Stimulated activated naive CD8-positive, alpha-beta T cell treated with anti-CD3 and anti-CD28 coated beads, Interleukin-15, amount 100 ng/mL, for 72 hours (primary cell): Measurements from ENCODE around the gene ALKBH1.
A peak's percentile ranks its signal among the peaks of the same experiment; 100 is the strongest.
"Not testable (repeated sequence)": the region's sequence is repeated elsewhere in the genome, so short reads cannot be mapped to it uniquely, and the experiment has no call there.

Source experiments
- ATAC-seq: fragments of 150-1000 bp; cut with Tn5 transposase; 2 replicates; pipeline ENCODE4 v1.10.0; 2021; ENCODE audit warnings: mild to moderate bottlenecking, moderate library complexity
- DNase-seq, 2 donors: peaks; one replicate each; pipeline ENCODE4 v3.0.0; 2021 to 2022
- H3K27ac Mint-ChIP-seq, 2 donors: one replicate each; pipeline ENCODE4 v1.8.0; 2022; ENCODE audit warnings: mild to moderate bottlenecking in 2 of 2, mixed read lengths in 2 of 2, moderate library complexity in 2 of 2
- H3K27me3 Mint-ChIP-seq: one replicate; pipeline ENCODE4 v1.8.0; 2022; ENCODE audit warnings: mixed read lengths
- H3K4me1 Mint-ChIP-seq: one replicate; pipeline ENCODE4 v1.8.0; 2022; ENCODE audit warnings: mild to moderate bottlenecking, mixed read lengths
- H3K4me3 Mint-ChIP-seq, 2 donors: one replicate each; pipeline ENCODE4 v1.8.0; 2022; ENCODE audit warnings: mild to moderate bottlenecking in 2 of 2, mixed read lengths in 2 of 2, moderate library complexity in 1 of 2
- H3K9me3 Mint-ChIP-seq, 2 donors: one replicate each; pipeline ENCODE4 v1.8.0; 2022; ENCODE audit warnings: mixed read lengths in 2 of 2

Gene ALKBH1

DNA sequence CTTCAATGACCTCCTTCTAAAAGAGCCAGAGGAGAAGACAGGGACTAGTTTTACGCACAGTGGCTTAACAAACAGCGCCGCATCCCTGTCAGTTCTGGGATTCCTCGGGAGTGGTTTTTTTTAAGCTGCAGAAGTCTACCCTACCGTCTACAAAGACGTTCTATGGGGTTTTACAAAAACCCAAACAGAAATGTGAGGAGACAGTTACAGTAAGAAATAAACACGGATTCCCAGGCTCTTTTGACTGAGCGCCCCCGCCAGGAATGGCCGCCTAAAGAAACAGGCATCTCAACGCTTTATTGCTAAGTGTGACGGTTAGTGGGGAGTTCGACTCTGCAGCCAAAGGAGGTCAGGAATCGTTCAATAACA, 484 bp downstream of the ALKBH1 start:
- peaks cover 38% of the 10 kb centered on the region for H3K4me1 Mint-ChIP-seq
- no peaks in the 10 kb centered on the region for H3K27me3 Mint-ChIP-seq
- no peaks in the 10 kb centered on the region for H3K9me3 Mint-ChIP-seq
- peak; percentile 44 for ATAC-seq
- peak overlapping the region; percentile 85 to 89 for H3K4me3 Mint-ChIP-seq
- no peak for DNase-seq
- H3K27ac Mint-ChIP-seq: peak overlapping the region; percentile 89 to 98

DNA sequence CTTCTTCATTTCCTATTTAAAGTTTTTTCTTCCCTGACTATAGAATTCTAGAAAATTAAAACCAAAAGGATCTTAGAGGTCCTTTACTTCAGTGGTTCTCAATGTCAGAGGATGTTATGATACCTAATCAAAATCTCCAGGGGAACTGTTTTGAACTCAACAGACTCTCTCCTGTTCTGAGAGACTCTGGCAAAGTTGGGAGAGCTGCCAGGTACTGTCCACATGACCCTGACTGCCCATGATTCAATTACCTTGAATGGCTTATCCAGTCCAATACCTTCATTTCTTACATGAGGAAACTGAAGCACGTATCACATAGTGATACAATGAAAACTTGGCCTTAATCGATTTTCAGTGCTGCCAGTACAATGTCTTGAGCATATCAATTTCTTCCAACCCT, 16.6 kb downstream of the ALKBH1 start:
- ATAC-seq: no peak
- DNase-seq: no peak
- Mint-ChIP-seq H3K27me3 (no peaks in the 10 kb centered on the region), H3K4me3 (no peak overlapping the region), H3K27ac (no peak overlapping the region), H3K4me1 (no peaks in the 10 kb centered on the region), H3K9me3 (no peaks in the 10 kb centered on the region)

- Mint-ChIP-seq H3K4me3 (no peak overlapping the region), H3K9me3 (no peaks in the 10 kb centered on the region), H3K27ac (no peak overlapping the region), H3K27me3 (no peaks in the 10 kb centered on the region), H3K4me1 (peaks cover 11% of the 10 kb centered on the region)
- ATAC-seq (no peak), DNase-seq (no peak)
These were observed 25.7 kb downstream of the ALKBH1 start for GRCh38 chr14:77682158-77682553.

GRCh38 chr14:77681196-77682157, 26.3 kb downstream of the ALKBH1 start:
- peak overlapping the region in 1 of 2 donors; percentile 89 for H3K27ac Mint-ChIP-seq
- H3K4me3 Mint-ChIP-seq: no peak overlapping the region
- H3K4me1 Mint-ChIP-seq: peaks cover 11% of the 10 kb centered on the region
- no peak for ATAC-seq
- H3K27me3 Mint-ChIP-seq: no peaks in the 10 kb centered on the region
- no peak for DNase-seq
- H3K9me3 Mint-ChIP-seq: no peaks in the 10 kb centered on the region

- DNase-seq: no peak
- H3K27me3 Mint-ChIP-seq: no peaks in the 10 kb centered on the region
- no peaks in the 10 kb centered on the region for H3K4me1 Mint-ChIP-seq
- ATAC-seq: no peak
- no peak overlapping the region for H3K4me3 Mint-ChIP-seq
- H3K9me3 Mint-ChIP-seq: no peaks in the 10 kb centered on the region
- H3K27ac Mint-ChIP-seq: no peak overlapping the region
These were observed 32.9 kb downstream of the ALKBH1 start for GRCh38 chr14:77674931-77675330.

- ATAC-seq (no peak), DNase-seq (no peak)
- Mint-ChIP-seq H3K27ac (no peak overlapping the region), H3K27me3 (no peaks in the 10 kb centered on the region), H3K4me1 (no peaks in the 10 kb centered on the region), H3K4me3 (no peak overlapping the region), H3K9me3 (no peaks in the 10 kb centered on the region)
These were observed 34.6 kb downstream of the ALKBH1 start for GRCh38 chr14:77673193-77673592.

GRCh38 chr14:77667331-77667730, 40.5 kb downstream of the ALKBH1 start:
- Mint-ChIP-seq H3K27ac (no peak overlapping the region), H3K27me3 (no peaks in the 10 kb centered on the region), H3K9me3 (no peaks in the 10 kb centered on the region), H3K4me1 (no peaks in the 10 kb centered on the region), H3K4me3 (no peak overlapping the region)
- DNase-seq (no peak), ATAC-seq (no peak)

- no peak for DNase-seq
- no peak for ATAC-seq
- Mint-ChIP-seq H3K27ac (peak overlapping the region in 1 of 2 donors; percentile 5), H3K4me1 (no peaks in the 10 kb centered on the region), H3K27me3 (no peaks in the 10 kb centered on the region), H3K9me3 (no peaks in the 10 kb centered on the region), H3K4me3 (no peak overlapping the region)
These were observed 44.5 kb downstream of the ALKBH1 start for GRCh38 chr14:77663293-77663692.

DNA sequence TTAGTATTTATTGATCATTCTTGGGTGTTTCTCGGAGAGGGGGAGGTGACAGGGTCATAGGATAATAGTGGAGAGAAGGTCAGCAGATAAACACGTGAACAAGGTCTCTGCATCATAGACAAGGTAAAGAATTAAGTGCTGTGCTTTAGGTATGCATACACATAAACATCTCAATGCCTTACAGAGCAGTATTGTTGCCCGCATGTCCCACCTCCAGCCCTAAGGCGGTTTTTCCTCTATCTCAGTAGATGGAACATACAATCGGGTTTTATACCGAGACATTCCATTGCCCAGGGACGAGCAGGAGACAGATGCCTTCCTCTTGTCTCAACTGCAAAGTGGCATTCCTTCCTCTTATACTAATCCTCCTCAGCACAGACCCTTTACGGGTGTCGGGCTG, 46.3 kb downstream of the ALKBH1 start:
- not testable (repeated sequence) for H3K27me3 Mint-ChIP-seq, H3K4me3 Mint-ChIP-seq, H3K9me3 Mint-ChIP-seq, H3K27ac Mint-ChIP-seq, H3K4me1 Mint-ChIP-seq, DNase-seq, ATAC-seq

- DNase-seq (no peak), ATAC-seq (no peak)
- no peaks in the 10 kb centered on the region for H3K4me1 Mint-ChIP-seq
- no peak overlapping the region for H3K4me3 Mint-ChIP-seq
- no peaks in the 10 kb centered on the region for H3K27me3 Mint-ChIP-seq
- no peak overlapping the region for H3K27ac Mint-ChIP-seq
- no peaks in the 10 kb centered on the region for H3K9me3 Mint-ChIP-seq
These were observed 47.1 kb downstream of the ALKBH1 start for GRCh38 chr14:77660754-77661153.

- no peak for DNase-seq
- H3K27me3 Mint-ChIP-seq: no peaks in the 10 kb centered on the region
- no peak for ATAC-seq
- no peaks in the 10 kb centered on the region for H3K4me1 Mint-ChIP-seq
- no peak overlapping the region for H3K4me3 Mint-ChIP-seq
- no peak overlapping the region for H3K27ac Mint-ChIP-seq
- no peaks in the 10 kb centered on the region for H3K9me3 Mint-ChIP-seq
These were observed 48.0 kb downstream of the ALKBH1 start for GRCh38 chr14:77659831-77660230.

DNA sequence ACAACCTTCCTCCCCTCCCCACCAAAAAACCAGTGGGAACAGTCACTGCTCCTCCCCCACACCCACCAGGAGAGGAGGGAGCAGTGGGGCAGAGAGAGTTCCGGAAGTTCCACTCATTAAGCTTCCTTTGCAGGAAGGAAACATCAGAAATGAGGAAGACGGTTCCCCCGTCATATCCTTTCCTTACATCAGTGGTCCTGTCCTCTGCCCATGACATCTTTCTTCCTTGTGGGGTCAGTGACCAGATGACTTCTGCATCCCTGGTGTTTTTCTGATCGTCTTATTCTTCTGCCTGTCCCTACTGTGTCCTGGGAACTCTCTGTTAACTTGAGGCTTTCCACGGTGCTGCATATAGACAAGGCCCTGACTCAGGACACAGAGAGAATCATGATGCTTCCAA, 50.5 kb downstream of the ALKBH1 start:
- DNase-seq: no peak
- H3K4me3 Mint-ChIP-seq: no peak overlapping the region
- H3K9me3 Mint-ChIP-seq: no peaks in the 10 kb centered on the region
- no peaks in the 10 kb centered on the region for H3K27me3 Mint-ChIP-seq
- no peak for ATAC-seq
- no peak overlapping the region for H3K27ac Mint-ChIP-seq
- no peaks in the 10 kb centered on the region for H3K4me1 Mint-ChIP-seq

- Mint-ChIP-seq H3K9me3 (no peaks in the 10 kb centered on the region), H3K27me3 (no peaks in the 10 kb centered on the region), H3K27ac (no peak overlapping the region), H3K4me3 (no peak overlapping the region), H3K4me1 (no peaks in the 10 kb centered on the region)
- ATAC-seq: no peak
- no peak for DNase-seq
These were observed 53.8 kb downstream of the ALKBH1 start for GRCh38 chr14:77654001-77654441.

DNA sequence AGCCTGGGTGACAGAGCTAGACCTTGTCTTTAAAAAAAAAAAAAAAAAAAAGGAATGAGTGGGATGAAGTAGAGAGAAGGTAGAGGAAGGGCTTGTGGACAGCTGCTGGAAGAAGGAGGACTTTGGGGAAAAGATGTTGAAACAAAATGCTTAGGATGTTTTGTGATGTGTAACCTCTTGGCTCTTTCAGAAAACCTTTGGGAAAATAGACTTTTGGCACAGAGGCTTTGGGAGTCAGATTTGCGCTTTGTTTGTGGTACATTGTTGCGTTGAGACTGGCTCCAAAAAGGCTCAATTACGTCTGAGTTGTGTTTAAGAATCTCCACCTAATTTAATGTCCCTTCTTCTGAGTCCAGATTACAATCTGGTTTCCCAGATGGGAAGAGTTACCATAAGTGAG, 58.5 kb downstream of the ALKBH1 start:
- no peak for DNase-seq
- no peak for ATAC-seq
- Mint-ChIP-seq H3K4me1 (no peaks in the 10 kb centered on the region), H3K27ac (no peak overlapping the region), H3K4me3 (no peak overlapping the region), H3K9me3 (no peaks in the 10 kb centered on the region), H3K27me3 (no peaks in the 10 kb centered on the region)

GRCh38 chr14:77648520-77649200, 59.2 kb downstream of the ALKBH1 start:
- H3K27ac Mint-ChIP-seq: peak overlapping the region; percentile 66 to 74
- no peaks in the 10 kb centered on the region for H3K27me3 Mint-ChIP-seq
- no peaks in the 10 kb centered on the region for H3K9me3 Mint-ChIP-seq
- ATAC-seq (no peak), DNase-seq (no peak)
- no peaks in the 10 kb centered on the region for H3K4me1 Mint-ChIP-seq
- no peak overlapping the region for H3K4me3 Mint-ChIP-seq

DNA sequence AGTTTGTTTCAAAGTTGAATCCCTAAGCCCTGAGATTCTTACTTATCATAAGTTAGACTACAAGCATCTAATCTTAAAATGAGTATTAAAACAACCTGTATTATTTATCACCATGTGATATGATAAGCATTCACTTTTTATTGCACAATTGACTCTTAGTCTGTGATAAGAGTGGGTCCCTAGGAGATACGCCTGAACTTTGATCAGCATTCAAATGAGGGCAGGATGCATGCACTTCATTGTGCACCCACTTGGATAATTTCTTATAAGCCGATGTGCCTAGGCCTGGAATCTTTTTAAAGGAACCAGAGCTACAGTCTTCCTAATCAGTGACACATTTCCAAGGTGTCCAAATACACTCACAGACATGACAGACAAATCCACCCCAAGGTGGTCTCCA, 60.0 kb downstream of the ALKBH1 start:
- DNase-seq (no peak), ATAC-seq (no peak)
- no peak overlapping the region for H3K4me3 Mint-ChIP-seq
- no peaks in the 10 kb centered on the region for H3K4me1 Mint-ChIP-seq
- H3K27ac Mint-ChIP-seq: no peak overlapping the region
- H3K9me3 Mint-ChIP-seq: no peaks in the 10 kb centered on the region
- H3K27me3 Mint-ChIP-seq: no peaks in the 10 kb centered on the region
